OCI-LY7 (cell line): ENCODE data around the gene VWA5B1. TPM values are rescaled to one million over a fixed set of nuclear protein-coding genes. Genes with fewer than 3 reads are reported as not detected.

Source experiments
- BruUV-seq: library from RNA; stranded (reverse); fragments of 400-500 nt; replicated peaks from 2 replicates; lab custom pipeline; 2021; lab: Mats Ljungman, UMichigan
- CTCF ChIA-PET: fragments of 300-600 bp; sonication (Branson Sonifier 250); formaldehyde crosslinking; loops from one replicate; lab custom pipeline; 2022; ENCODE audit warnings: antibody characterized with exemption; ENCODE audit not compliant: unreplicated experiment; lab: Charles Lee
- POLR2A ChIA-PET: fragments of 300-600 bp; sonication (Branson Sonifier 250); formaldehyde crosslinking; loops from one replicate; lab custom pipeline; 2022; ENCODE audit warnings: antibody characterized with exemption; lab: Charles Lee
- DNase-seq: peaks from one replicate; pipeline ENCODE4 v3.0.0-alpha.2; 2015; ENCODE audit warnings: low spot score
- H2AFZ ChIP-seq: fragments of 200-600 bp; sonication (generic), shearing (Covaris generic); 2 replicates; pipeline ENCODE4 v1.6.1; 2014; ENCODE audit warnings: mild to moderate bottlenecking, antibody characterized with exemption, low read length, moderate library complexity
- H3K27ac ChIP-seq: fragments of 200-600 bp; sonication (generic); 2 replicates; pipeline ENCODE4 v1.5.1; 2014; ENCODE audit warnings: mixed run types, low read depth, mild to moderate bottlenecking, moderate library complexity, low read length, inconsistent platforms; ENCODE audit not compliant: poor library complexity, severe bottlenecking
- H3K36me3 ChIP-seq: fragments of 200-600 bp; sonication (generic); 2 replicates; pipeline ENCODE4 v1.6.1; 2014; ENCODE audit warnings: mild to moderate bottlenecking, antibody characterized with exemption, low read length, moderate library complexity, mixed read lengths; ENCODE audit not compliant: insufficient read depth
- H3K4me1 ChIP-seq: fragments of 200-600 bp; sonication (generic); 2 replicates; pipeline ENCODE4 v1.5.1; 2014; ENCODE audit warnings: mild to moderate bottlenecking, low read length; ENCODE audit not compliant: insufficient read depth, poor library complexity, severe bottlenecking
- H3K4me2 ChIP-seq: fragments of 200-600 bp; sonication (generic); 2 replicates; pipeline ENCODE4 v1.6.1; 2014; ENCODE audit warnings: mild to moderate bottlenecking, low read length
- H3K4me3 ChIP-seq: fragments of 200-600 bp; sonication (generic); 2 replicates; pipeline ENCODE4 v1.5.1; 2014; ENCODE audit warnings: mild to moderate bottlenecking, low read depth, low read length; ENCODE audit not compliant: poor library complexity, severe bottlenecking
- H3K79me2 ChIP-seq: fragments of 200-600 bp; sonication (generic); 2 replicates; pipeline ENCODE4 v1.6.1; 2016; ENCODE audit warnings: low read depth, mild to moderate bottlenecking, low read length, moderate library complexity, mixed read lengths; ENCODE audit not compliant: insufficient read depth
- H3K9me2 ChIP-seq: fragments of 200-600 bp; sonication (generic); 2 replicates; pipeline ENCODE4 v1.6.1; 2016; ENCODE audit warnings: mild to moderate bottlenecking, low read length, mixed read lengths; ENCODE audit not compliant: insufficient read depth
- H3K9me3 ChIP-seq: fragments of 200-600 bp; sonication (generic); 2 replicates; pipeline ENCODE4 v1.6.1; 2014; ENCODE audit warnings: mild to moderate bottlenecking, mixed run types, low read length, mixed read lengths
- H4K20me1 ChIP-seq: fragments of 200-600 bp; sonication (generic); 2 replicates; pipeline ENCODE4 v1.6.1; 2014; ENCODE audit warnings: mild to moderate bottlenecking, antibody characterized with exemption, low read length, moderate library complexity, mixed read lengths; ENCODE audit not compliant: insufficient read depth
- EZH2phosphoT487 ChIP-seq: fragments of 200-600 bp; sonication (generic); IDR thresholded peaks from 2 replicates; pipeline ENCODE4 v1.6.1; 2018; ENCODE audit warnings: low read depth, borderline replicate concordance, mild to moderate bottlenecking, mixed run types, antibody characterized with exemption, low read length, moderate library complexity, mixed read lengths
- intact Hi-C: fragments of 100-400 bp; cut with micrococcal nuclease; formaldehyde crosslinking; loops from one replicate; pipeline ENCODE4 v1.10.0; 2022; ENCODE audit not compliant: unreplicated experiment
- total RNA-seq, 2 experiments: library from RNA; depleted of rRNA in 1 of 2; stranded (reverse); fragments of >200 nt in 1 of 2; shearing (Covaris generic) in 1 of 2; gene quantifications; 2 replicates each; pipeline ENCODE4 v1.2.3, GENCODE V29; 2014 to 2022
- TF ChIP-seq, protein P1 (sequence below): fragments of 200-600 bp; sonication (generic); conservative IDR thresholded peaks from 2 replicates; pipeline ENCODE4 v1.5.1; 2014; ENCODE audit warnings: mild to moderate bottlenecking, antibody characterized with exemption, low read length, moderate library complexity, mixed read lengths

The VWA5B1 gene
- total RNA-seq, 2 experiments from 2014 or later, result 0.19 to 0.25 TPM

DNA sequence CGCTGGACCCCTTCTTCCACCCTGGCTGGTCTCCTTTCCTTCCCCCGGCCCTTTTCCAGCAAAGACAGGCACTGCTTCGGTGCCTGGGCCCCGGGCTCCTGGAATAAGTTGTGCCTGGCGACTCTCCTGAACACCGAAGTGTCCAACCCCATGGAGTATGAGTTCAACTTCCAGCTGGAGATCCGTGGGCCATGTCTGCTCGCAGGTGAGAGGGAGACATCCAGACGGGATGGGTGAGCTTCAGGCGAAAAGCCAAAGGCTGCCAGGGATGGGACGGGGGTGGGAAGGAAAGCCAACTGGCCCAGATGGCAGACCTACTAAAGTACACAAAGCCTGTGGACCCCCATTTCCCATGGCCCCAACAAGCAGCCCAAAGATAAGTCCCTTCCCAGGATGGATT is 26.8 kb downstream of the VWA5B1 start:
- ChIA-PET CTCF (no interaction called here), POLR2A (no interaction called here)
- Histone ChIP-seq H4K20me1 (no peaks in the 10 kb centered on the region), H3K9me2 (no peaks in the 10 kb centered on the region), H3K27ac (no peak overlapping the region), H2AFZ (no peak overlapping the region), H3K4me1 (peaks cover 27% of the 10 kb centered on the region), H3K9me3 (no peaks in the 10 kb centered on the region), H3K36me3 (no peaks in the 10 kb centered on the region), H3K79me2 (no peaks in the 10 kb centered on the region), H3K4me3 (no peak overlapping the region), H3K4me2 (no peak overlapping the region)
- DNase-seq, result no peak
- intact Hi-C loops, result no loop called here
- TF ChIP-seq, protein P1, sequence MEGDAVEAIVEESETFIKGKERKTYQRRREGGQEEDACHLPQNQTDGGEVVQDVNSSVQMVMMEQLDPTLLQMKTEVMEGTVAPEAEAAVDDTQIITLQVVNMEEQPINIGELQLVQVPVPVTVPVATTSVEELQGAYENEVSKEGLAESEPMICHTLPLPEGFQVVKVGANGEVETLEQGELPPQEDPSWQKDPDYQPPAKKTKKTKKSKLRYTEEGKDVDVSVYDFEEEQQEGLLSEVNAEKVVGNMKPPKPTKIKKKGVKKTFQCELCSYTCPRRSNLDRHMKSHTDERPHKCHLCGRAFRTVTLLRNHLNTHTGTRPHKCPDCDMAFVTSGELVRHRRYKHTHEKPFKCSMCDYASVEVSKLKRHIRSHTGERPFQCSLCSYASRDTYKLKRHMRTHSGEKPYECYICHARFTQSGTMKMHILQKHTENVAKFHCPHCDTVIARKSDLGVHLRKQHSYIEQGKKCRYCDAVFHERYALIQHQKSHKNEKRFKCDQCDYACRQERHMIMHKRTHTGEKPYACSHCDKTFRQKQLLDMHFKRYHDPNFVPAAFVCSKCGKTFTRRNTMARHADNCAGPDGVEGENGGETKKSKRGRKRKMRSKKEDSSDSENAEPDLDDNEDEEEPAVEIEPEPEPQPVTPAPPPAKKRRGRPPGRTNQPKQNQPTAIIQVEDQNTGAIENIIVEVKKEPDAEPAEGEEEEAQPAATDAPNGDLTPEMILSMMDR, result no peak
- no peak for TF ChIP-seq EZH2phosphoT487
- BruUV-seq, result no TSS peak

DNA sequence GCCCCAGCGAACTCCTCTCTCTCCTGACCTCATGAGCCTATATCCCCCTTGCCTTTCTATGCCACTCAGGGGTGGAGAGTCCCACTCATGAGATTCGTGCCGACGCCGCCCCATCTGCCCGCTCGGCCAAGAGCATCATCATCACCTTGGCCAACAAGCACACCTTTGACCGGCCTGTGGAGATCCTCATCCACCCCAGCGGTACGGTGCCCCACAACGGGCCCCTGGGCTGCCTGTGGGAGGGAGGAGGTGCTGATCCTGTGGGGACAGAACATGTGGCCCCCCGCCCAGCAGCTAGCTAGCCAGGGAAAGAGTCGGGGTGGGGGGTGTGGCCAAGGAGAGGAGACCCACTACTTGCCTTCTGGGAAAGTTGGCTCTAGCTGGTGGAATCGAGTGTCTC is 27.8 kb downstream of the VWA5B1 start:
- BruUV-seq, result no TSS peak
- Histone ChIP-seq H3K4me3 (no peak overlapping the region), H3K79me2 (no peaks in the 10 kb centered on the region), H3K4me2 (no peak overlapping the region), H3K9me3 (no peaks in the 10 kb centered on the region), H4K20me1 (no peaks in the 10 kb centered on the region), H3K4me1 (peaks cover 38% of the 10 kb centered on the region), H3K27ac (no peak overlapping the region), H3K9me2 (no peaks in the 10 kb centered on the region), H2AFZ (no peak overlapping the region), H3K36me3 (no peaks in the 10 kb centered on the region)
- no peak for TF ChIP-seq EZH2phosphoT487
- TF ChIP-seq, protein P1, result no peak
- POLR2A ChIA-PET, result no interaction called here
- CTCF ChIA-PET, result interaction anchor here (0.6 kb wide), 1 partner anchor 60 kb away, joined by 7 read pairs; no protein-coding TSS in a partner anchor
- DNase-seq, result no peak
- intact Hi-C loops, result no loop called here

DNA sequence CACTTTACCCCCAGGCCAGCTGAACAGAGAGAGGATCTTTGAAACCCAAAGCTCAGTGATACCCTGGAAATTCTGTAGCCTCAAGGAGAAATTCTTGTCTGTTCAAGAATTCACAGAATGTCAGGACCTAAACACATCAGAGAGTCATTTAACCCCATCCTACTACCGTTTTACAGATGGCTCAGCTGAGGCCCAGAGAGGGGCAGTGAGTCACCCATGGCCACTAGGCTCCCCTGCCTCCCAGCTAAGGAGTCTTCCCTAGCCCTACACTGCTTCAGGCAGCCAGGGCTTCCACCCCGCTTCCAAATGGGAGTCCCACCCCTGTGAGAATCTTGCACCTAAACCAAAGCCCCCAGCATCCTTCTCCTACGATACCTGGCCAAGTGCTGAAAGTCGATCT is 28.3 kb downstream of the VWA5B1 start:
- ChIA-PET POLR2A (no interaction called here), CTCF (no interaction called here)
- H3K4me2 ChIP-seq, result no peak overlapping the region
- no peaks in the 10 kb centered on the region for H3K9me3 ChIP-seq
- no peaks in the 10 kb centered on the region for H3K79me2 ChIP-seq
- intact Hi-C loops, result no loop called here
- H4K20me1 ChIP-seq, result no peaks in the 10 kb centered on the region
- BruUV-seq, result no TSS peak
- H3K4me3 ChIP-seq, result no peak overlapping the region
- no peaks in the 10 kb centered on the region for H3K9me2 ChIP-seq
- TF ChIP-seq EZH2phosphoT487, result no peak
- TF ChIP-seq, protein P1, result no peak
- no peak overlapping the region for H3K27ac ChIP-seq
- H3K36me3 ChIP-seq, result no peaks in the 10 kb centered on the region
- peaks cover 42% of the 10 kb centered on the region for H3K4me1 ChIP-seq
- no peak overlapping the region for H2AFZ ChIP-seq
- DNase-seq, result no peak
